ENCODE results near the gene PGM2L1. TPM values are rescaled to one million over a fixed set of nuclear protein-coding genes. Genes with fewer than 3 reads are reported as not detected.

The PGM2L1 gene
- total and polyA plus RNA-seq, 11 donors, result 0.57 to 3.1 (median 1.8) TPM

GRCh38 chr11:74307434-74307833 is 90.8 kb downstream of the PGM2L1 start:
- Histone ChIP-seq H3K27me3 (peaks cover 0 to 10% (median 0%) of the 10 kb centered on the region in 9 donors), H3K27ac (no peak overlapping the region), H3K9me3 (no peaks in the 10 kb centered on the region), H3K4me3 (no peak overlapping the region), H3K4me1 (peaks cover 0 to 22% (median 4%) of the 10 kb centered on the region in 12 donors), H3K36me3 (no peaks in the 10 kb centered on the region)
- DNase-seq (no peak), ATAC-seq (no peak)
- intact Hi-C loops (cut with DNase I), result no loop called here
- 11 to 25% (median 16%) methylated on average over 1 of the region's 1 CpG for WGBS, 4 donors
- TF ChIP-seq POLR2A (IDR thresholded peaks at IDR 0.05) (no peak), CTCF (IDR thresholded peaks at IDR 0.05) (no peak)

DNA sequence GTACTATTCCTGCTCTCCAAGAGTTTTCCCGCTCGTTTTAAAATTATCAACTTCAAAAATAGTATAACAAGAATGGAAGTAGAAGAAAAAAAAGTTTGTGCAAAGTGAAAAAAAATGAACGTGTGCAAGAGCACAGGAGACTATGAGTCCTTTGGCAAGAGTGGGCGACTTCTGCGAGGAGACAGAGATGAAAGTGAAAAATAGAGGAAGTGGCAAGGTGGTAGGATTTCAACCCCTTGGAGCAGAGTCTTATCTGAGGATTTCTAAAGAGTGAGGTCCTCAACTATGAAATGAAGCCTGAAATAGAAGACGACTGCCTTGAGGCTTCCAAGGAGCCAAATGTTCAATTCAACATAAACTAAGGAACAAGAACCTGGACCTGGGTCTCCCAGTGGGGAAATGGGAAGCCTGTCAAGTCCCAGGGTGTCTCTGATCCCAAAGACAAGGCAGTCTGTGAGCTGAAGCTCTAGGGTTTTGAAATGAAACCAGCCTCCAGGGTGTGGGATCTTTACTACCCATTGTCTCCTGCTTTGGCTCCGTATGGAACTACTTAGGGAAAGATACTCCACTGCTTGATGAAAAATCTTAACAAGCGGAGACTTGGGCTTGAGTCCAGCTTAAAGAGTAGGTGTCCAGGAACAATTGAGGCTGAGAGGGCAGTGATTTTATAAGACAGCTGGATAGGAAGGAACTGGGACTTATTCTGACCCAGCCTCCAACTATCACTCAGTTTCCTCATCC is 91.6 kb downstream of the PGM2L1 start:
- peaks cover 0 to 10% (median 0%) of the 10 kb centered on the region in 9 donors for H3K27me3 ChIP-seq
- no peaks in the 10 kb centered on the region for H3K36me3 ChIP-seq
- H3K9me3 ChIP-seq, result no peaks in the 10 kb centered on the region
- no peak overlapping the region for H3K4me3 ChIP-seq
- H3K27ac ChIP-seq, result no peak overlapping the region
- TF ChIP-seq CTCF (IDR thresholded peaks at IDR 0.05) (no peak), POLR2A (IDR thresholded peaks at IDR 0.05) (no peak)
- 71 to 79% (median 72%) methylated on average over 8 of the region's 8 CpGs for WGBS, 4 donors
- DNase-seq, result no peak
- ATAC-seq, result no peak
- intact Hi-C loops (cut with DNase I), result no loop called here
- H3K4me1 ChIP-seq, result peaks cover 0 to 15% (median 4%) of the 10 kb centered on the region in 12 donors

- H3K9me3 ChIP-seq, result no peaks in the 10 kb centered on the region
- intact Hi-C loops (cut with DNase I), result no loop called here
- H3K4me1 ChIP-seq, result no peaks in the 10 kb centered on the region
- no peak overlapping the region for H3K27ac ChIP-seq
- 63 to 79% (median 75%) methylated on average over 3 of the region's 3 CpGs for WGBS, 4 donors
- no peak for TF ChIP-seq CTCF (IDR thresholded peaks at IDR 0.05)
- no peak for TF ChIP-seq POLR2A (IDR thresholded peaks at IDR 0.05)
- no peaks in the 10 kb centered on the region for H3K27me3 ChIP-seq
- no peaks in the 10 kb centered on the region for H3K36me3 ChIP-seq
- ATAC-seq (no peak), DNase-seq (no peak)
- H3K4me3 ChIP-seq, result no peak overlapping the region
These were observed 99.2 kb downstream of the PGM2L1 start for GRCh38 chr11:74299015-74299414.

DNA sequence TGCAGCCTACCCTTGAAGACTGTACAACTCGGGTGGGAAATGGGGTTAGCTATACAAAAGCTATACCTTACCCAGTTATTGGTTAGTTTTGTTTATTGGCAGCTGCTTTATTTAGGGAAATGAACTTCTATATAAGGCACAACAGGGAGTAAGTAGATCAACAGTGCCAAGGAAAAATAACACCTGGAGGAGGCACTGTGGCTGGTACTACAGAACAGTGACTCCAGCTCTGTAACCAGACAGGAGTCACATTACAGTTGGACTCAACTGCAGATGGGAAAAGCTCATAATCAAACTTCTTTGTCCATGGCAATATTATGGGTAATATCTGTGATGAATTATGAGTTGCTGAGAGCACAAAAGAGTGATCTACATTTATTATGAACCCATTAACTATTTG is 100.7 kb downstream of the PGM2L1 start:
- ATAC-seq, result no peak
- no peak for DNase-seq
- no peak for TF ChIP-seq CTCF (IDR thresholded peaks at IDR 0.05)
- no peak for TF ChIP-seq POLR2A (IDR thresholded peaks at IDR 0.05)
- no peaks in the 10 kb centered on the region for H3K9me3 ChIP-seq
- H3K27me3 ChIP-seq, result no peaks in the 10 kb centered on the region
- H3K4me3 ChIP-seq, result no peak overlapping the region
- intact Hi-C loops (cut with DNase I), result no loop called here
- WGBS, 4 donors, result 91 to 97% (median 94%) methylated on average over 1 of the region's 1 CpG
- no peaks in the 10 kb centered on the region for H3K36me3 ChIP-seq
- H3K4me1 ChIP-seq, result no peaks in the 10 kb centered on the region
- H3K27ac ChIP-seq, result no peak overlapping the region
